ENCODE data around the gene DTX1.

DTX1 gene

GRCh38 chr12:113092607-113093408, 36.3 kb downstream of the DTX1 start:
- DNase-seq (ENCODE audit: low read depth in 4 of 4, low spot score in 1 of 4): no peak

DNA sequence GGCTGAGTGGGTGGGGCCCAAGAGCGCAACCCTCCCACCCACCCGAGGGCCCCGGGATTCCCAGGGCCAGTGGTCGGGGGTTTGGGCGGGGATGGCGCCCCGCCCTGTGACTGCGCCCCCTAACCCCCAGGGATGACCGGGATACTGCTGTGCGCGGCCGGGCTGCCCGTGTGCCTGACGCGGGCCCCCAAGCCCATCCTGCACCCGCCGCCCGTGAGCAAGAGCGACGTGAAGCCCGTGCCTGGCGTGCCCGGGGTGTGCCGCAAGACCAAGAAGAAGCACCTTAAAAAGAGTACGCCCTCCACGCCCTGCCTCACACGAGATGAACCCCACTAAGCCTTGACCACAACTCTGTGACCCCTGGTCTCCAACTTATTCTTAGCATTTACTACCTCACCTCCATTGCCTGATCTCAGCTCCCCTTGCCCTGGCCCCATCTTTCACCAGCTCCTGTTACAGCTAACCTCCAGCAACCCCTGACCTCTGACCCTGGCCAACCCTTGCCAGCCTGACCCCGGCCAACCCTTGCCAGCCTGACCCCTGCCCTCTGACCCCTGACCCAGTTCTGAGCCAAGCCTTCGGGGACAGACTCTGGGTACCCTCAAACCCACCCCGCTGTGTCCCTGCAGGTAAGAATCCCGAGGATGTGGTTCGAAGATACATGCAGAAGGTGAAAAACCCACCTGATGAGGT, 37.0 kb downstream of the DTX1 start:
- DNase-seq (ENCODE audit: low read depth in 4 of 4, low spot score in 1 of 4): no peak

- no peak for DNase-seq (ENCODE audit: low read depth in 4 of 4, low spot score in 1 of 4)
These were observed 38.2 kb downstream of the DTX1 start for GRCh38 chr12:113094738-113095137.

DNA sequence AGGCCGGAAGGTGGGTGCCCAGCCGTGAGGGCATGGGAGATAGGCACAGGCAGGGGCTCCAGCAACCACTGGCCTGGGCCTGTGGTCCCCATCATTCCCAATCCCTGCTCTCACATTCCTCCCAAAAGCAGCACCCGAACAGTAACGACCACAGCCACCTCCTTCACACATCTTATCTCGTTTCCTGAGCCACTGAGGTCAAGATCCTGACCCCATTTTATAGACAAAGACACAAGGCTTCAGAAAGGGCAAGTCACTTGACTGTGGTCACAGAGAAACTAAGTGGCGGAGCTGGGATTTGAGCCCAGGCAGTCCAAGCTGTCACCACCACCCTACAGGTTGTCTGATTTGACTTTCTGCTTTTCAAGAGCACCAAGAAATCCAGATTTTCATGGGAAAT, 38.9 kb downstream of the DTX1 start:
- no peak for DNase-seq (ENCODE audit: low read depth in 4 of 4, low spot score in 1 of 4)

- no peak for DNase-seq (ENCODE audit: low read depth in 4 of 4, low spot score in 1 of 4)
These were observed 40.3 kb downstream of the DTX1 start for GRCh38 chr12:113096675-113097461.

DNA sequence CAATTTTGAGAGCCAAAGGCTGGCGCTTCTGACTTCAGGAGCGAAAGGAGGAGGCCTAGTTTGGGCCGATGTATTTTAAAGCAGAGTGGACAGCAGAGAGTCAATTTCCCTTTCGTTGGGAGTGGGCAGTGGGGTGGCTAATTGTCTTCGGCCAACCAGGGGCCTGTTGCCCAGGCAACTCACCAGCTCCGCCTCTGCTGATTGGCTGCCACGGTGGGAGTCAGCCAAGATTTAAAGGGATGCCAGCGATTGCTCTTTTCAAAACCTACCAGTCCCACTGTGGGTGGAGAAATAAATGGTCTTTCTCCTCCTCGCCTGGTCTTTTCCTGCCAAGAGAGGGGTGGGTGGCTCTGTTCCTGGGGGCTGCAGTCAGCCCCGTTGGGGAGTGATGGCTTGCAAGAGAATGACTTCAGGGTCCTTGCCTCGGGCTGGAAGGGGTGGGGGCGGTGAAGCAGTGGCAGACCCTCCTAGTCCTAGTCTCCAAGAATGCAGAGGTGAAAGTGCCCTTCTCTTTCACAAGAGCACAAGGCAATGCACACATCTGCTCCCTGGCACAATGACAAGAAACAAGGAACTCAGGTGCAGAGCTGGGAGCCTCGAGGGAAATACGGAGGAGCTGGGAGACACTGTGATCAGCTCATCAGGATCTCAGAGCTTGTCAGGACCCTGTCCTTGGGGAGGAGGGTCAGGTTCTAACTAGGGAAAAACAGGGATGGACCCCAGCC, 41.3 kb downstream of the DTX1 start:
- DNase-seq (ENCODE audit: low read depth in 4 of 4, low spot score in 1 of 4): no peak

DNA sequence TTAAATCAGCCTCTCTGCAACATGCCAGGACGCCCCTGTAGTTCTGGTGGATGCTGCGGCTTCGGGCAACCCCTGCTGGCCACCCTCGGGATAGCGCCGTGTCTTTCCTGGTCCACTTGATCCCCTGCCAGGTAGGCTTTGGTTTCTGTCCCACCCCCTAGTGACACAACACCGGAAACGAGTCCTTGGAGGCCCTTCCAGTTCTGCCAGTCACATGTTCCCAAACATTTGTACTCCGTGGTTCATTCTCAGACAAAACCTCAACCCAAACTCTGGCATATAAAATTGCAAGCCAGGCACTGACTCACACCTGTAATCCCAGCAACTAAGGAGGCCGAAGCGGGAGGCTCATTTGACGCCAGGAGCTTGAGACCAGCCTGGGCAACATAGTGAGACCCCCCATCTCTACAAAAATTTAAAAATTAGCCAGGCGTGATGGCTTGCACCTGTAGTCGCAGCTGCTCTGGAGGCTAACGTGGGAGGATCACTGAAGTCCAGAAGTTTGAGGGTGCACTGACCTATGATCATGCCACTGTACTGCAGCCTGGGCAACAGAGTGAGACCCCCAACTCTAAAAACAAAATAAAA, 42.0 kb downstream of the DTX1 start:
- DNase-seq (ENCODE audit: low read depth in 4 of 4, low spot score in 1 of 4): peak in 3 of 4 experiments; percentile 61 to 67 (median 62)

DNA sequence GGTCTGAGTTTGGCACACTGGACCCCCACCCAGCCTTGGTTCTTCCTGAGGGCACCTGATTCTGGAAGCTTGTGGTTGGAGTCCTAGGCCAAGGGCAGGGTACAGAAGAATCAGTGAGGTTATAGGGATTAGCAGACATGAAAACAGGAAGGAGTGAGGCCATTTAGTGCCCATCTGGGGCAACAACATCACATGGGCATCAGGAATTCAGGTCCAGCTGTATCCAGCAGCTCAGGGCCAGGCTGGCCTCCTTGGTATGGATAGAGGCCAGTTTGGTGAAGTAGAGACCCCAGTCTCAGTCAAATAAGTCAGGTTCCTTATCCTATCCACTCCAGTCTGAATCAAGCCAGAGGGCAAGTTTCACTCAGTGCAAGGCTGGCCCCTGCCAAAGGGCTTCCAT, 42.8 kb downstream of the DTX1 start:
- DNase-seq (ENCODE audit: low read depth in 4 of 4, low spot score in 1 of 4): no peak

DNA sequence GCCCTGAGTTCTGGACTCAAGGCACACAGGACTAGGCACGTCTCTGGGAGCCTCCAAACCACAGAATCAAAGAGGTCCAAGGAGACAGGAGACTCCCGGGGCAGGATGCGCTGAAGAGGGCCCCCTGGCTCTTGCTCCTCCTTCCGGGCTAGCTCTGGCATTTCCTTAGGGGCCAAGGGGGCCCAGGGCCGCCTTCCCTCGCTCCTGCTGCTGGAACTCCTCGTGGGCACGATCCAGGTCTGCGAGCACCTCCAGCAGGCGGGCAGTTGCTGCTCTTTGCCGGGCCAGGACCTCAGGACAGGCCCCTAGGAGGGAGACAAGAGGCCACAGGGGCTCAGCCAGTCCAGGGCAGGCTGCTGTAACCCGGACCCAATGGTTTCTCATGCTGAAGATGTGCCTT, 43.2 kb downstream of the DTX1 start:
- DNase-seq (ENCODE audit: low read depth in 4 of 4, low spot score in 1 of 4): no peak

DNA sequence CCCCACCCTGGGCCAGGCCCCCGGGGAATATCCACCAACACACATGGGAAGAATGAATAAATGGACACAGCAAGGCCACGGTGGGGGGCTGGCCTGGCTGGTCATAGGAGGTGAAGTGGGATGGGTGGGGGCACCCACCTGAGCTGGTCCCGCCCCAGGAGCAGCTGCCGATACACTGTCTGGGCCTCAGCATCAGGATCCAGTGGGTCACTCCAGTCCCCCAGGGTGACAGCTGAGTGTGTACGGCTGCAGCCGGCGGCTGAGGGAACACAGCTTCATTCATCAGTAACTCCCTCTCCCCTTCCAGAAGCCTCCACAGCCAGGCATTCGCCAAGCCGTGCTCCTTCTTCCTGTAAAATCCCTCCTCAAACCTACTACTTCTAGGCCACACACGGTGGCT, 45.2 kb downstream of the DTX1 start:
- no peak for DNase-seq (ENCODE audit: low read depth in 4 of 4, low spot score in 1 of 4)

DNA sequence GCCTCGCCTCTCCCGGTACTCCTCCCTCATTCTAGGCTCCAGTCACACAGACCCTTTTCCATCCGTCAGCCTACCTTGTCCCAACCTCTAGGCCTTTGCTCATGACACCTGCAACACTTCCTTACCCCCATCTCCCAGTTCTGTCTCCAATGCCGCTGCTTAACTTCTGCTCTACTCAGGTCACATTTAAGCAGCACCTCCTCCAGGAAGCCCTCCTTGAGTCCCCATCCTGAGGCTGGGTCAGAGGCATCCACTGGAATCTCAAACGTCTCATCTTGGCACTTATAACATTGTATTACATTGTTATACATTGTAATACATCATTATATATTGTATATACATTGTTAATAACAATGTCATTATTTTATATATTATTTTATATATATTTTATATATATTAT, 46.3 kb downstream of the DTX1 start:
- no peak for DNase-seq (ENCODE audit: low read depth in 4 of 4, low spot score in 1 of 4)

DNA sequence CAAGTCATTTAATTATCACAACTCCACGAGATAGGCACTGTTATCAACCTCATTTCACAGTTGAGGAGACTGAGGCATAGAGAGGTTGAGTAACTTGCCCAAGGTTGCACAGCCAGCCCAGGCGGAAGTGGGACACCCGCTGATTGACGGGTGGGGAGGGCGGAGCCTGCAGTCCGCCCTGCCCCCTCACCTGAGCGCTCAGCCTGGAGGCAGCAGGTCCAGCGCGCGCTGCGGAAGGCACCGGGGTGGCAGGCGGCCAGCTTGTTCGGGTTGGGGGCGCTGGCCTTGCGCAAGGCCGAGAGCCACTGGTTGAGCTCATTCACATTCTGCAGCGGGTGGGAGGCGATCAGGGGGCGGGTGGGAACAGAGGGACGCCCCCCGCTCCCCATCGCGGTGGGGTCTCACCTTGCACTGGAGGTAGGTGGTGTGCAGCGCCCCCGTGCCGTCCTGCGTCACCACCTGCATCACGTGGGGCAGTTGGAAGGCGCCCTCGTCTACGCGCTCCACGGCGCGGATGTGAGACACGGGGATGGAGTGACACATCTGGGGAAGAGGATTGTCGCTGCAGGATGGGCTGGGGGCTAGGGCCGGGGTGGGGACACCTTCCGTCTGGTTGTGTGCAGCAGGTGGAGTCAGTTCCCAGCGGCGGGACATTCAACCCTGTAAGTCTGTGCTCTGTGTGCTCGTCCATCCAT, 47.4 kb downstream of the DTX1 start:
- DNase-seq (ENCODE audit: low read depth in 4 of 4, low spot score in 1 of 4): peak in 3 of 4 experiments; percentile 40 to 66 (median 43)

DNA sequence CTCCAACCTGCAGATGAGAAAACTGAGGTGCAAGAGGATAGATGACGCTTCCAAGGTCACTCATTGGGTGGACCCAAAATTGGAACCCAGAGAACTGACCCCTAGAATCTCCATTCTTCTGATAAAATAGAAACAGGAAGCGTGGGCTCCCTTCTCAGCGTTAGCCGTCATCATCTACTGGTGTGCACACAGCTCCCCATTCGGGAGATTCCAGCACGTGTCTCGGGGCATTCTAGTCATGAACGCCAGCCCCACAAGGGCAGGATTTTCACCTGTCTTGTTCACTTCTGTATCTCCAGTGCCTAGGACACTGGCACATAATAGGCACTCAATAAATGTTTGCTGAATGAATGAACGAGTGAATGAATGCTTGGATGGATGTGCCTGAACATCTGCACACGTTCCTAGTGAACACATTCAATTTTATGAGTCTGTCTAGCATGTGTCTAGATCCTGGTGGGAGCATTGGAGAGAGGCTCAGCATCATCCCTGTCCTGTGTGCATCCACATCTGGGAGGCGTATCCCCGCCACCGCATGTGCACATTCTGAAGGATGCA, 48.5 kb downstream of the DTX1 start:
- DNase-seq (ENCODE audit: low read depth in 4 of 4, low spot score in 1 of 4): no peak

GRCh38 chr12:113105606-113106271, 49.2 kb downstream of the DTX1 start:
- no peak for DNase-seq (ENCODE audit: low read depth in 4 of 4, low spot score in 1 of 4)

GRCh38 chr12:113106361-113106760, 49.8 kb downstream of the DTX1 start:
- DNase-seq (ENCODE audit: low read depth in 4 of 4, low spot score in 1 of 4): no peak

- no peak for DNase-seq (ENCODE audit: low read depth in 4 of 4, low spot score in 1 of 4)
These were observed 51.8 kb downstream of the DTX1 start for GRCh38 chr12:113108308-113108707.

DNA sequence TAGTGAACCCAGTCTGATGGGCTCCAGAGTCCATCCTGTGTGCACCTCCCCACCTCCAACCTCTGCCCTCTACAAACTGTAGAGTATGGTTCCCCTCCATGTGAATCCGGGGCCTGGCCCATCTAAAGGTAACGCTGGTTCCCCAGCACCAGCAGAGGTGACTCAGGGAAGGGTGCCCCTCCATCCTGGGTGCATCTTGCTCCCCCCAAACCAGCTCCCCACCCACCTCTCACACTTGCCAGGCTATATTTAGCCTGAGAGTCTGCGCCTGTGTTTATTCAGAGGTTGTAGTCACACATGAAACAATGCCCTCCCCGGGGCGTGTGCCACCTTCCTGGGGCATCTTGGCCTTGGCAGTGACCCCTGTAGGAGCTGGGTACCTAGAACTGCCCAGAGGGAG, 52.8 kb downstream of the DTX1 start:
- no peak for DNase-seq (ENCODE audit: low read depth in 4 of 4, low spot score in 1 of 4)

DNA sequence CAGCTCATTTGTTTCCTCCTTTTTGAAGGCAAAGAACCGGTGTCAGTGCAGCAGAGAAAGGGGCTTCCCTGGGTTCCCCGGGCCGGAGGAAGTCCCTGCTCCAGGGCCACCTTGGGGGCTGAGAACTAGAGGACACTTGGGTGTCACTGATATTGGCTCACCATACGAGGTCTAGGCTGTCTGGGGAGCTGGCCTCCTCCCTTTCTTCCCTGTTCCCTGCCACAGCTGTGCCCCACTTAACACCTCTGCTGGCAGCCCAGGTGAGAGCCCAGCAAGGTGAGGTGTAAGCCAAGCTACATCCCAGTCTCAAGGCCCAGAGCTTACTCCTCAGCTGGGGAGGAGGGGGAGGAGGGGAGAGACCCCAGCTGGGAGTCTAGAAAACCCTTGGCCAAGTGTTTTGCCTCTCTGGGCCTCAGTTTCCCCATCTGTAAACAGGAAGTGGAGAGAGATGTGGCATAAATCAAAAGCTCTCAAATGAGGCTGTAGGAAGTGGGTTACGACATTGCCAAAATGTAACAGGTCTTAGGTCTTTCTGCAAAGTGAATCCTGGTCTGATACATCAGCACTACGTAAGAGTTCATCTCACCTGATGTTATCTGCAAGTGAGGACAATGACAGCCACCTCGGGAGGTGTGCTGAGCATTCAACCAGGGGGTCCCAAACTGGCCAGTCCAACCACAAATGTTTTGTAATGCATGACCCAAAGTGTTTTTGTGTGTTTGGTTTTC, 53.5 kb downstream of the DTX1 start:
- no peak for DNase-seq (ENCODE audit: low read depth in 4 of 4, low spot score in 1 of 4)

GRCh38 chr12:113111247-113111646, 54.7 kb downstream of the DTX1 start:
- DNase-seq (ENCODE audit: low read depth in 4 of 4, low spot score in 1 of 4): no peak
